ENCODE results near the gene CACNA1B. TPM values are rescaled to one million over a fixed set of nuclear protein-coding genes. Genes with fewer than 3 reads are reported as not detected.

The CACNA1B gene
- total and polyA plus RNA-seq, 8 donors = 0.15 to 0.34 (median 0.29) TPM; not detected in 1

- intact Hi-C loops (cut with DNase I) = no loop called here
- no peak for TF ChIP-seq CTCF (IDR thresholded peaks at IDR 0.05)
- Histone ChIP-seq H3K36me3 (no peaks in the 10 kb centered on the region), H3K27ac (no peak overlapping the region), H3K4me1 (no peaks in the 10 kb centered on the region), H3K27me3 (no peaks in the 10 kb centered on the region), H3K9me3 (no peaks in the 10 kb centered on the region), H3K4me3 (no peak overlapping the region)
- no peak for ATAC-seq
- no peak for DNase-seq
Observed at GRCh38 chr9:138095813-138096518, 218.4 kb downstream of the CACNA1B start.

GRCh38 chr9:138096519-138096845 lies 218.9 kb downstream of the CACNA1B start:
- TF ChIP-seq CTCF (IDR thresholded peaks at IDR 0.05) = no peak
- Histone ChIP-seq H3K4me1 (no peaks in the 10 kb centered on the region), H3K4me3 (no peak overlapping the region), H3K9me3 (no peaks in the 10 kb centered on the region), H3K27me3 (no peaks in the 10 kb centered on the region), H3K27ac (no peak overlapping the region), H3K36me3 (no peaks in the 10 kb centered on the region)
- intact Hi-C loops (cut with DNase I) = no loop called here
- no peak for ATAC-seq
- peak in 1 of 4 donors; percentile 37 for DNase-seq

DNA sequence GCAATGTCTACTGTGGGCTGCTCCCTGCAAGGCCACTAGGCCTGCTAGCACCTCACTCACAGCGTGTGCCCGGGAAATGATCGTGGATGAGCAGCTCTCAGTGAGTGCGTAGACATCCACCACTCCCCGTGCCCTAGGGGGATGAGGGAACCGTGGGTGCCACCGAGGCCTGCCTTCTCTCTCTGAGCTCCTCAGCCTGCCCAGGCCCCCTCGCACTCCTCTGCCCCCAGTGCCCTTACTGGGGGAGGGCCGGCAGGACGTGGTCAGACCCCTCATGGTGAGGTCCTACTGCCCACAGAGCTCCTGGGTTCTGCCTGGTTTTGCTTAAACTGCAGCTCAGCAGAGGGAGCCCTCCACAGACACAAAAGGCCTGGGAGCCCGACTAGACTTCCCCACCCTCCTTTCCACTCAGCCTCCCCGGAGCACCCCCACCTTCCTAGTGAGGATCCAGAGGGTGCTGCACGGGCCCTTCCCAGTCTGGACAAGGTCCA lies 220.0 kb downstream of the CACNA1B start:
- TF ChIP-seq CTCF (IDR thresholded peaks at IDR 0.05) = no peak
- Histone ChIP-seq H3K4me1 (no peaks in the 10 kb centered on the region), H3K36me3 (no peaks in the 10 kb centered on the region), H3K9me3 (no peaks in the 10 kb centered on the region), H3K27ac (no peak overlapping the region), H3K27me3 (peaks cover 0 to 9% of the 10 kb centered on the region in 2 donors), H3K4me3 (no peak overlapping the region)
- ATAC-seq = no peak
- peak in 1 of 4 donors; percentile 66 for DNase-seq
- intact Hi-C loops (cut with DNase I) = no loop called here

DNA sequence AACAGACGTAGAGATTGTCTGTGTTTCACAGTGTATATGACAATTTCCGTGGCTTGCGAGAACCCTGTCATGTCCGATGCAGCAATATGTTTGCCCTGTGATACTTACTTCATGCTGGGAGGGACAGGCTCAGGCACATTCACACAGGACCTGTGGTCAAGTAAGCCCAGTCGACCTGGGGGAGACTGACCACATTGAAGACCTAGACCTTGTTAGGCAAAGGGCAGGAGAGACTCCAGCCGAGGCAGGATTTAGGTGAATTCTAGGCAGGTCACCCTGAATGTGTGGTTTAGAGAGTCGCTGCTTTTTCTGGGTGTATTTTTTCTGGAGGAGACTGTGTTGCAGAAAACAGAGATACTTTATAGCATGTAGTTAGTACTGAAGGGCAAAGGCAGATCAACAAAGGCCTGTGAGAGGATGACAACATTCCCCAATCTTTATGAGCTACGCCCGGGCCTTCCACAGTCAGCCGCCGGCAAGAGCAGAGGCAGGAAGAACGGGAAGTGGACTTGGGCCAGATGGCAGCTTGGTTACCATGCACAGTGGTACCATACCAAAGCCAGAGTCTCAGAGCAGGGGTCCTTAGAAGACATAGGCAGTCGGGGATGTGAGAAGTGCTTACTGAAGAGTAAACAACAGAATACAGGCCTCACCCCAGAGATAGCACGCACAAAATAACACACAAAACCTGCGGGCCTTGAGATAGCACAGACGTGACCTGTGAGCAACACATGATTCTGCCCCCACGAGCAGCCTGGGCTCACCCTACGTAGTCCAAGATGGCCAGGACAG lies 220.7 kb downstream of the CACNA1B start:
- H3K9me3 ChIP-seq = no peaks in the 10 kb centered on the region

More for the DNA sequence above, 220.7 kb downstream of the CACNA1B start:
- intact Hi-C loops (cut with DNase I) = no loop called here
- DNase-seq (peak in 1 of 4 donors; percentile 39), ATAC-seq (no peak)
- H3K4me3 ChIP-seq = no peak overlapping the region
- H3K27ac ChIP-seq = no peak overlapping the region
- no peaks in the 10 kb centered on the region for H3K36me3 ChIP-seq
- TF ChIP-seq CTCF (IDR thresholded peaks at IDR 0.05) = no peak
- no peaks in the 10 kb centered on the region for H3K4me1 ChIP-seq
- peaks cover 0 to 16% of the 10 kb centered on the region in 2 donors for H3K27me3 ChIP-seq

Data from left lung (tissue), 10 donors.